Measurements from ENCODE around the gene TNP2.
"Not testable (repeated sequence)": the region's sequence is repeated elsewhere in the genome, so short reads cannot be mapped to it uniquely, and the experiment has no call there.

The TNP2 gene

GRCh38 chr16:11299865-11300559 lies 30.9 kb upstream of the TNP2 start:
- DNase-seq, result no peak

DNA sequence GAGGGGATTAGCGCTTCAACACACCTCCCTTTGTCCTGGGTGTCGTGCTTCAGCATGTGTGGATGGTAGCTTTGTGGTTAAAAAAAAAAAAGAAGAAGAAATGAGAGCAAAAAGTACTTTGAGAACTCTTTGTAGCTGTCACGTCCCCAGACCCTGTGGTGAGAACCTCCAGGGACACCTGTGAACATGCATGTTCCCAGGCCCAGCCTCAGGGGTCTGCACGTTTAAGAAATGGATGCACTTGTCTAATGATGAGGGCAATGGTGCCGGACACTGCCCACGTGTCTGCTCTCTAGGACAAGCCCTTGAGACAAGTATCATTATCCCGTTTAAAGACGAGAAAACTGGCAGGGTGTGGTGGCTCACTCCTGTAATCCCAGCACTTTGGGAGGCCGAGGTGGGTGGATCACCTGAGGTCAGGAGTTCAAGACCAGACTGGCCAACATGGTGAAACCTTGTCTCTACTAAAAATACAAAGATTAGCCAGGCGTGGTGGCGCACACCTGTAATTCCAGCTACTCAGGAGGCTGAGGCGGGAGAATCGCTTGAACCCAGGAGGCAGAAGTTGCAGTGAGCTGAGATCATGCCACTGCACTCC lies 29.9 kb upstream of the TNP2 start:
- not testable (repeated sequence) for DNase-seq

DNA sequence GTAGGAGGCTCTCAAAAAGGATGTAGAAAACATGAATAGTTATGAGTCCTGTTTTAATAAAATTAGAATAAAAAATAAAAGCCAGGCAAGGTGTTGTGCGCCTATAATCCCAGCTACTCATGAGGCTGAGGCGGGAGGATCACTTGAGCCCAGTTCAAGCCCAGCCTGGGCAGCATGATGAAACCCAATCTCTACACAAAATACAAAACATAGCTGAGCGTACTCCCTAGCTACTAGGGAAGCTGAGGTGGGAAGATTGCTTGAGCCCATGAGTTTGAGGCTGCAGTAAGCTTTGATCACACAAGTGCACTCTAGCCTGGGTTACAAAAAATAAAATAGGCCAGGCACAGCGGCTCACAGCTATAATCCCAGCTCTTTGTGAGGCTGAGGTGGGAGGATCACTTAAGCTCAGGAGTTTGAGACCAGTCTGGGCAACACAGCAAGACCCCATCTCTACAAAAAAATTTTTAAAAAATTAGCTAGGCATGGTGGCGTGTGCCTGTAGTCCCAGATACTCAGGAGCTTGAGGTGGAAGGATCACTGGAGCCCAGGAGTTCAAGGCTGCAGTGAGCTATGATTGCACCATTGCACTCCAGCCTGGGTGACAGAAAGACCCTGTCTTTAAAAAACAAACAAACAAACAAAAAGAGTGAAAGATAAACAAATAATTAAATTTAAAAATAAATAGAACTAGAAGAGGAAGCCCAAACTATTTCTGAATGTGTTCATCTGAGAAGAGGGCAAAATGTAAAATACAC lies 29.2 kb upstream of the TNP2 start:
- no peak for DNase-seq

GRCh38 chr16:11297492-11298142 lies 28.5 kb upstream of the TNP2 start:
- DNase-seq, result peak; percentile 87

DNA sequence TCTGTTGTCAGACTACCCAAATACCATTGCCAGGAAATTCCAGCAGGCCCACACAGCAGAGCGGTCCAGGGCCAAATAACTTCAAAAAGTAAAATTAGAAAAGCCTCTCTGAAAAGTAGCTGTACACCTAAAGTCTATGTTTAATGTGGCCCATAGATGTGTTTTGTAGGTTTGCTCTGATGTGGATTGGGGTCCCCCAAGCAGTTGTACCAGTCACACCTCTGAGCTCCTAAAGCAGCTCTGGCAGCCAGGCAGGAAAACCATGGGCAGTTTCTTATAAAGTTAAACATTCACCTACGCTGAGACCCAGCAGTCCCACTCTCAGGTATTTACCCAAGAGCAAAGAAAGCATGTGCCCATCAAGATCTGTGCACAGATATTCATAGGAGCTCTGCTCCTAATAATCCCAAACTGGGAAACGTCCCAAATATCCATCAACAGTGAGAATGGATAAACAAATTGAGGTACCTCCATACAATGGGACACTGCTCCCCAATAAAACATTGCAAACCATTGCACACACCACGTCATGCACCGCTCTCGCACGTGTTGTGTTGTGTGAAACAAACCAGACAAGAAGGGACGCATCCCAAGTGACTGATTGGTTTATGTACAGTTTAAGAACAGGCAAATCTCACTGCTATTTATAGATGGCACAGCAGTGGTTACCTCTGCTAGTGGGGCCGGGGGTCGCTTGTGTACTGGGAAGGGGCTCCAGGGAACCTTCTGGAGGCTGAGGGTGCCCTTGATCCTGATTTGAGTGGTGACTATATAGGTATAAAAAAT lies 27.8 kb upstream of the TNP2 start:
- DNase-seq, result no peak

DNA sequence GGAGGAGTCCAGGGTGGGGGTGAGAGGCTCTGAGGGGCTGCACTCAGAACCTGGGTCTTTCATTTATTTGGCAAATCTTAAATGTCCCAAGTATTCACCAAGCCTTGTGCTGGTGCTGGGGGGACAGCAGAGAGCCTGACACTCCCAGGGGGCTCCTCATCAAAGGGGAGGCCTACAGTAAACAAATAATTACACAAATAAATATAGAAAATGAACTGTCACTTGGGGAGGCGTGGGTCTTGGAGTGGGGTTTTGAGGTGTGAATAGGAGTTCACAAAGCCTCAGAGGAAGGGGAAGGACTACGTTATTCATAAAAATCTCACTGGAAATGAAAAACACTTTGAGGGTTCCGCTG lies 27.2 kb upstream of the TNP2 start:
- no peak for DNase-seq

DNA sequence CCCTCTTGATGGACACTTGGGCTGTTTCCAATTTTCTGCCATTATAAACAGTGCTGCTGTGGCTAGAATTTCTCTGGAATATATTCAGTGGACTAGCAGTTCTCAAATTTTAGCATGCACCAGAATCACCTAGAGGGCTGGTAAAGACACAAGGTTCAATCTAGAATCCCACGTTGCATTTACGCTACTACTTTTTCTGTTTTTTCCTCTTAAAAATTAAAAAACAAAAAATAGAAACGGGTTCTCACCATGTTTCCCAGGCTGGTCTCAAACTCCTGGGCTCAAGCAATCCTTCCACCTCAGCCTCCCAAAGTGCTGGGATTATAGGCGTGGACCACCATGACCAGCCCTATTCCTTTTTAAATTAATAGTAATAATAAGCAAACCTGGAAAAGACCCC lies 26.5 kb upstream of the TNP2 start:
- no peak for DNase-seq

GRCh38 chr16:11292076-11292748 lies 23.1 kb upstream of the TNP2 start:
- DNase-seq, result no peak

DNA sequence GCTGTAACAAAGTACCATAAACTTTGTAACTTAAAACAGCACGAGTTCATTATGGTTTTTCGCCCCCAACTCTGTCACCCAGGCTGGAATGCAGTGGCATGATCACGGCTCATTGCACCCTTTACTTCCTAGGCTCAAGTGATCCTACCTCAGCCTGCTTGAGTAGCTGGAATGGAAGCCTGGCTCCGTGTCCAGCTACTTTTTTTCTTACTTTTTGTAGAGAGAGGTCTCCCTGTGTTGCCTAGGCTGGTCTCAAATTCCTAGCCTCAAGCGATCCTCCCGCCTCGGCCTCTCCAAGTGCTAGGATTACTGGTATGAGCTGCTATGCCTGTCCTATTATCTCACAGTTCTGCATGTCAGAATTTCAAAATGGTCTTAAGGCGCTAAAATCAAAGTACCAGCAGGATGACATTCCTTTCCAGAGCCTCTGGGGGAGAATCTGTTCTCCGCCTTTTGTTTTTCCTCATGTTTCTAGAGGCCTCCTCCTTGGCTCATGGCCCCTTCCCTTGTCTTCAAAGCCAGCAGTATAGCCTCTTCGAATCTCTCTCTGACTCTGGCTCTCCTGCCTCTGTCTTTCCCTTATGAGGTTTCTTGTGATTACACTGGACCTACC lies 22.1 kb upstream of the TNP2 start:
- no peak for DNase-seq

GRCh38 chr16:11290102-11290893 lies 21.2 kb upstream of the TNP2 start:
- DNase-seq, result no peak

- DNase-seq, result not testable (repeated sequence)
Measured at GRCh38 chr16:11289696-11290095, 20.6 kb upstream of the TNP2 start.

- DNase-seq, result no peak
Measured at GRCh38 chr16:11289202-11289601, 20.1 kb upstream of the TNP2 start.

- DNase-seq, result no peak
Measured at GRCh38 chr16:11285842-11286241, 16.7 kb upstream of the TNP2 start.

DNA sequence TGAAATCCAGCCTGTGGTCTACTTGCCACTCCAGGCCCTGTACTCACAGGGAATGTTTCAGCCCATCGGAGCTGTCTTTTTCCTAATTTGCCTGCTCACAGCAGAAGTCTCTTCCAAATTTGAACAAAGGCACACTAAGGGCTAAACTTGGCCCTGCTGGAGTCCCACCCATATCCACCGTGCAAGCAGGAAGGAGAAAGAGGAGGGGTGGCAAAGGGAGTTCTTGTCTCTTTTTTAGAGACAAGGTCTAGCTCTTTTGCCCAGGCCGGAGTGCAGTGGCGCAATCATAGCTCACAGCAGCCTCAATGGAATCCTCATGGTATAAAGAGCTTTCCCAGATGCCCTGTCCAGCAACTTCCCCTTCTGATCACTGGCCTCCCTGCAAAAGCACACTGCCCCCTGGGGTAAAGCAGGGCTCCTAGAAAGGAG lies 14.7 kb upstream of the TNP2 start:
- no peak for DNase-seq

DNA sequence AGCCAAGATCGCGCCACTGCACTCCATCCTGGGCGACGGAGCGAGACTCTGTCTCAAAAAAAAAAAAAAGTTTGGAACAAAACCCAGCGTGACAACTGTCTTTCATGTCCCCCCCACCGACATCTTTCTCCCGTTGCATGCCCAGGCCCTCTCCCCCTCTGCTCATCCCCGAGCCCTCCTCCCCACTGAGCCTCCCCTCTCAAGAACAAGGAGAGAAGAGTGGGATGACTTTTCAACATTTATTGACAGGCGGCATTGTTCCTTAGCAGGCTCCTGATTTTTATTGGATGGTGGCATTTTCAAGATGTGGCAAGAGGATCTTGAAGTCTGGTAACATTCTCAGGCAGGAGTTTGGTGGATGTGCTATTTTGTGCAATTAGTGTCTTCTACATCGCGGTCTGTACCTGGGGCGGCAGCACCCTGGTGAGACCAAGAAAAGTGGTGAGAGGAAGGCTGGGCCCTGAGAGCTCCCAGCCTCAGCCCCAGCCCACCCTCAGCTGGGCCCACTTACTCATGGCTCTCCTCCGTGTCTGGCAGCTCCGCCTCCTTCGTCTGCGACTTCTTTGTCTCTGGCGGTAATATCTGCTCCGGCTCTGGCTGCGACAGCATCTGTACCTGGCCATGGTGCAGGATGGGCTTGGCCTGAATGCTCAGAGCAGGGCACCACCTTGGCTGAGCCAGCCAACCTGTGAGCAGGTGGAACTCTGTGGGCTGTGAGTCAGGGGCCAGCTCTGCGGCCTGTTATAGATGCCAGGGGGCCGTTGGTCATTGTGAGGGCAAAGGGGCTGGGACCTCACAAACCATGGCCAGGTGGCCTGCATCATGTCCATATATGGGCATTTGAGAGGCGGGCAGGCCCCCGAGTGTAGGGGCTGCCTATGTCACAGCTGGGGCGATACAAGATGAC lies 11.7 kb upstream of the TNP2 start, which contains the start of gene PRM1:
Gene PRM1 (minus strand): TSS at position 715 of the 907 bp plus-strand sequence. CDS start 92 bp downstream, at position 623.
- no peak for DNase-seq

DNA sequence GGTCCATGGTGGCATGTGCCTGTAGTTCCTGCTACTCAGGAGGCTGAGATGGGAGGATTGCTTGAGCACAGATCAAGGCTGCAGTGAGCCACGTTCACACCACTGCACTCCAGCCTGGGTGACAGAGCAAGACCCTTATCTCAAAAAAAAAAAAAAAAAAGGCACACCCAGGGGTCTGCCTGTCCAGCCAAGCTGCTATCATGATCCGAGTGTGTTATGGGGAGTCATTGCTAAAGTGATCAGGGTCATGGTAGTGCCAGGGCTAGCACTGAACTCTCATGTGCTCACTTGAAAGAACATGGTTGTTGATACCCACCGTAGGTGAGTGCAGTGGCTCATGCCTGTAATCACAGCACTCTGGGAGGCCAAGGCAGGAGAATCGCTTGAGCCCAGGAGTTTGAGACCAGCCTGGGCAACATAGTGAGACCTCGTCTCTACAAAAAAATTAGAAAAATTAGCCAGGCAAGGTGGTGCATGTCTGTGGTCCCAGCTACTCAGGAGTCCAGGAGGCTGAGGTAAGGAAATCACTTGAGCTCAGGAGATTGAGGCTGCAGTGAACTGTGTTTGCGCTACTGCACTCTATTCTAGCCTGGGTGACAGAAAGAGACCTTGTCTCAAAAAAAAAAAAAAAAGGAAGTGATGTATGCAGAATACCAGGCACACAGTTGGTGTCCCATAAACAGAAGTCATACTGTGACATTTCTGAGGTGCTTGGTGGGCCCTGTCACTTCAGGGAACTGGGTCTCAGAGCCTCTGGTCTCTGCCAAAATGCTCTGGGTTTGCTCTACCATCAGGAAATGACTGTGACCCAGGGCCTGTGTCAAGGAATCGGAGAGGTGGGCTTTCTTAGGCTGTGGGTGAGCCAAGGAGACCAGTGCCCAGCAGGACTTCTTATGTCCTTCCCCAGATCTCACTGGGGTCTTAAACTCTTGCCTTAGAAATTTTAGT lies 9.8 kb upstream of the TNP2 start:
- no peak for DNase-seq

- DNase-seq, result no peak
Measured at GRCh38 chr16:11277607-11278337, 8.6 kb upstream of the TNP2 start.

Data from DMS79 treated with DMSO at 0.1 percent for 48 hours (cell line).